AG04450 (cell line): ENCODE data around the gene PDZD2. TPM values are rescaled to one million over a fixed set of nuclear protein-coding genes. Genes with fewer than 3 reads are reported as not detected.

ENCODE experiments used
- CTCF ChIA-PET: fragments of 300-600, 350-600 bp; formaldehyde crosslinking; extraction: SDS; loops from one replicate; lab custom pipeline; 2022; ENCODE audit warnings: antibody characterized with exemption, inconsistent platforms; lab: Charles Lee
- POLR2A ChIA-PET: fragments of 350-600 bp; formaldehyde crosslinking; extraction: SDS; loops from one replicate; lab custom pipeline; 2021; ENCODE audit warnings: antibody characterized with exemption, inconsistent platforms; lab: Yijun Ruan, JAX
- DNase-seq: peaks from one replicate; pipeline ENCODE4 v3.0.0-alpha.2; 2011; ENCODE audit warnings: low read depth, low spot score
- H3K27ac ChIP-seq: one replicate; pipeline ENCODE4 v1.5.1; 2012; ENCODE audit warnings: low read depth, low read length, control low read depth
- H3K27me3 ChIP-seq: one replicate; pipeline ENCODE4 v1.6.0; 2012; ENCODE audit warnings: low read length; ENCODE audit not compliant: control insufficient read depth, insufficient read depth
- H3K4me3 ChIP-seq: 2 replicates; pipeline ENCODE4 v1.5.1; 2011; ENCODE audit warnings: mild to moderate bottlenecking, low read depth, low read length, control low read depth
- H3K9me3 ChIP-seq: 2 replicates; pipeline ENCODE4 v1.5.1; 2012; ENCODE audit warnings: low read length; ENCODE audit not compliant: control insufficient read depth, insufficient read depth
- polyA plus RNA-seq: library from polyadenylated mRNA; depleted of rRNA; stranded (reverse); fragments of >200 nt; gene quantifications from 2 replicates; pipeline ENCODE4 v1.2.3, GENCODE V29; 2011
- TF ChIP-seq, protein P1 (sequence below): IDR thresholded peaks from 2 replicates; pipeline ENCODE4 v1.5.1; 2011; ENCODE audit warnings: low read depth, low read length, control low read depth, inconsistent platforms

PDZD2 gene
- polyA plus RNA-seq, 1 experiment: 0.40 TPM

GRCh38 chr5:31604240-31604639 is 34.7 kb upstream of the PDZD2 start:
- Histone ChIP-seq H3K4me3 (no peak overlapping the region), H3K27ac (no peak overlapping the region), H3K9me3 (no peaks in the 10 kb centered on the region), H3K27me3 (peaks cover 9% of the 10 kb centered on the region)
- TF ChIP-seq, protein P1, sequence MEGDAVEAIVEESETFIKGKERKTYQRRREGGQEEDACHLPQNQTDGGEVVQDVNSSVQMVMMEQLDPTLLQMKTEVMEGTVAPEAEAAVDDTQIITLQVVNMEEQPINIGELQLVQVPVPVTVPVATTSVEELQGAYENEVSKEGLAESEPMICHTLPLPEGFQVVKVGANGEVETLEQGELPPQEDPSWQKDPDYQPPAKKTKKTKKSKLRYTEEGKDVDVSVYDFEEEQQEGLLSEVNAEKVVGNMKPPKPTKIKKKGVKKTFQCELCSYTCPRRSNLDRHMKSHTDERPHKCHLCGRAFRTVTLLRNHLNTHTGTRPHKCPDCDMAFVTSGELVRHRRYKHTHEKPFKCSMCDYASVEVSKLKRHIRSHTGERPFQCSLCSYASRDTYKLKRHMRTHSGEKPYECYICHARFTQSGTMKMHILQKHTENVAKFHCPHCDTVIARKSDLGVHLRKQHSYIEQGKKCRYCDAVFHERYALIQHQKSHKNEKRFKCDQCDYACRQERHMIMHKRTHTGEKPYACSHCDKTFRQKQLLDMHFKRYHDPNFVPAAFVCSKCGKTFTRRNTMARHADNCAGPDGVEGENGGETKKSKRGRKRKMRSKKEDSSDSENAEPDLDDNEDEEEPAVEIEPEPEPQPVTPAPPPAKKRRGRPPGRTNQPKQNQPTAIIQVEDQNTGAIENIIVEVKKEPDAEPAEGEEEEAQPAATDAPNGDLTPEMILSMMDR: no peak
- no peak for DNase-seq
- POLR2A ChIA-PET: no interaction called here
- CTCF ChIA-PET: no interaction called here

GRCh38 chr5:31604644-31605043 is 34.3 kb upstream of the PDZD2 start:
- POLR2A ChIA-PET: no interaction called here
- Histone ChIP-seq H3K27ac (no peak overlapping the region), H3K4me3 (no peak overlapping the region), H3K9me3 (no peaks in the 10 kb centered on the region), H3K27me3 (peaks cover 9% of the 10 kb centered on the region)
- TF ChIP-seq, protein P1: no peak
- DNase-seq: no peak
- CTCF ChIA-PET: interaction anchor here (0.8 kb wide), 1 partner anchor 472 kb away, joined by 3 read pairs; no protein-coding TSS in a partner anchor

- no peak for DNase-seq
- H3K4me3 ChIP-seq: no peak overlapping the region
- ChIA-PET CTCF (no interaction called here), POLR2A (no interaction called here)
- no peak overlapping the region for H3K27ac ChIP-seq
- peaks cover 13% of the 10 kb centered on the region for H3K27me3 ChIP-seq
- TF ChIP-seq, protein P1: no peak
- H3K9me3 ChIP-seq: no peaks in the 10 kb centered on the region
These were observed 33.0 kb upstream of the PDZD2 start for GRCh38 chr5:31605920-31606319.

GRCh38 chr5:31607546-31607945 is 31.4 kb upstream of the PDZD2 start:
- POLR2A ChIA-PET: no interaction called here
- H3K27me3 ChIP-seq: peaks cover 13% of the 10 kb centered on the region

GRCh38 chr5:31611002-31611401 is 27.9 kb upstream of the PDZD2 start:
- Histone ChIP-seq H3K27ac (no peak overlapping the region), H3K4me3 (no peak overlapping the region), H3K27me3 (peaks cover 8% of the 10 kb centered on the region), H3K9me3 (no peaks in the 10 kb centered on the region)
- ChIA-PET CTCF (no interaction called here), POLR2A (no interaction called here)
- TF ChIP-seq, protein P1: no peak
- DNase-seq: no peak

More at GRCh38 chr5:31607546-31607945, 31.4 kb upstream of the PDZD2 start:
- Histone ChIP-seq H3K4me3 (no peak overlapping the region), H3K27ac (no peak overlapping the region), H3K9me3 (no peaks in the 10 kb centered on the region)
- CTCF ChIA-PET: no interaction called here
- TF ChIP-seq, protein P1: no peak
- DNase-seq: no peak
